ENCODE measurements around the gene ACO2. TPM values are rescaled to one million over a fixed set of nuclear protein-coding genes. Genes with fewer than 3 reads are reported as not detected.

The ACO2 gene
- total RNA-seq, 1 experiment from 2014 or later = 76.7 TPM

GRCh38 chr22:41499624-41500280 is 30.8 kb downstream of the ACO2 start:
- Histone ChIP-seq H3K27ac (no peak overlapping the region), H3K4me1 (replicated peaks; ENCODE audit: insufficient read depth) (no peaks in the 10 kb centered on the region)

GRCh38 chr22:41500303-41500702 is 31.4 kb downstream of the ACO2 start:
- Histone ChIP-seq H3K79me2 (ENCODE audit: low read depth) (peaks cover 29% of the 10 kb centered on the region), H3K9me3 (ENCODE audit: insufficient read depth, low read depth) (no peaks in the 10 kb centered on the region), H3K9me2 (ENCODE audit: insufficient read depth) (no peaks in the 10 kb centered on the region), H3K36me3 (ENCODE audit: low read depth) (0 out of 2 replicates have a peak, but pooled peaks cover 12% of the 10 kb centered on the region), H3K4me2 (no peak overlapping the region), H3K4me1 (replicated peaks; ENCODE audit: insufficient read depth) (no peaks in the 10 kb centered on the region), H2AFZ (no peak overlapping the region), H3K27me3 (ENCODE audit: insufficient read depth, low read depth) (no peaks in the 10 kb centered on the region), H3F3A (ENCODE audit: insufficient read depth, low read depth) (peaks cover 10% of the 10 kb centered on the region), H4K20me1 (ENCODE audit: insufficient read depth) (peaks cover 14% of the 10 kb centered on the region), H3K27ac (no peak overlapping the region), H3K4me3 (no peak overlapping the region)
- ChIA-PET CTCF (no interaction called here), POLR2A (ENCODE audit: unreplicated experiment) (interaction anchor here (0.6 kb wide), 1 partner anchor 83 kb away, joined by 3 read pairs; no protein-coding TSS in a partner anchor)
- intact Hi-C loops (cut with micrococcal nuclease; ENCODE audit: unreplicated experiment) = no loop called here
- no TSS peak for BruUV-seq (replicated peaks)
- TF ChIP-seq CTCF (conservative IDR thresholded peaks at IDR 0.05) (no peak), EZH2 (IDR thresholded peaks at IDR 0.05; ENCODE audit: low read depth) (no peak)
- DNase-seq = no peak

More at GRCh38 chr22:41499624-41500280, 30.8 kb downstream of the ACO2 start:
- intact Hi-C loops (cut with micrococcal nuclease; ENCODE audit: unreplicated experiment) = no loop called here
- no peaks in the 10 kb centered on the region for H3K9me2 ChIP-seq (ENCODE audit: insufficient read depth)
- BruUV-seq (replicated peaks) = no TSS peak
- no peaks in the 10 kb centered on the region for H3K27me3 ChIP-seq (ENCODE audit: insufficient read depth, low read depth)
- no peak for DNase-seq
- H3K36me3 ChIP-seq (ENCODE audit: low read depth) = 0 out of 2 replicates have a peak, but pooled peaks cover 12% of the 10 kb centered on the region
- peaks cover 34% of the 10 kb centered on the region for H3K79me2 ChIP-seq (ENCODE audit: low read depth)
- H4K20me1 ChIP-seq (ENCODE audit: insufficient read depth) = peaks cover 20% of the 10 kb centered on the region
- H3K4me3 ChIP-seq = no peak overlapping the region
- peaks cover 10% of the 10 kb centered on the region for H3F3A ChIP-seq (ENCODE audit: insufficient read depth, low read depth)
- CTCF ChIA-PET = no interaction called here
- H3K4me2 ChIP-seq = no peak overlapping the region
- no peaks in the 10 kb centered on the region for H3K9me3 ChIP-seq (ENCODE audit: insufficient read depth, low read depth)
- no peak overlapping the region for H2AFZ ChIP-seq
- TF ChIP-seq EZH2 (IDR thresholded peaks at IDR 0.05; ENCODE audit: low read depth) (no peak), CTCF (conservative IDR thresholded peaks at IDR 0.05) (no peak)
- POLR2A ChIA-PET (ENCODE audit: unreplicated experiment) = no interaction called here

- Histone ChIP-seq H3K4me2 (no peak overlapping the region), H2AFZ (no peak overlapping the region), H3K4me1 (replicated peaks; ENCODE audit: insufficient read depth) (no peaks in the 10 kb centered on the region), H3F3A (ENCODE audit: insufficient read depth, low read depth) (peaks cover 10% of the 10 kb centered on the region), H3K9me3 (ENCODE audit: insufficient read depth, low read depth) (no peaks in the 10 kb centered on the region), H3K79me2 (ENCODE audit: low read depth) (peaks cover 28% of the 10 kb centered on the region; the same call in 1 of the 2 replicates), H3K27ac (no peak overlapping the region), H3K4me3 (no peak overlapping the region), H3K27me3 (ENCODE audit: insufficient read depth, low read depth) (no peaks in the 10 kb centered on the region), H4K20me1 (ENCODE audit: insufficient read depth) (peaks cover 13% of the 10 kb centered on the region), H3K36me3 (ENCODE audit: low read depth) (0 out of 2 replicates have a peak, but pooled peaks cover 12% of the 10 kb centered on the region), H3K9me2 (ENCODE audit: insufficient read depth) (no peaks in the 10 kb centered on the region)
- ChIA-PET POLR2A (ENCODE audit: unreplicated experiment) (no interaction called here), CTCF (no interaction called here)
- no peak for DNase-seq
- TF ChIP-seq CTCF (conservative IDR thresholded peaks at IDR 0.05) (peak; percentile 40), EZH2 (IDR thresholded peaks at IDR 0.05; ENCODE audit: low read depth) (no peak)
- intact Hi-C loops (cut with micrococcal nuclease; ENCODE audit: unreplicated experiment) = no loop called here
- no TSS peak for BruUV-seq (replicated peaks)
These were observed 32.3 kb downstream of the ACO2 start for GRCh38 chr22:41501209-41501608.
